Measurements from ENCODE around the gene DYNC1I1. TPM values are rescaled to one million over a fixed set of nuclear protein-coding genes. Genes with fewer than 3 reads are reported as not detected.

DYNC1I1 gene
- total RNA-seq, 1 donor from 2014 or later = 38.8 TPM

- Histone ChIP-seq H3K4me1 (no peaks in the 10 kb centered on the region), H3K27ac (replicated peaks) (no peak overlapping the region), H3K4me3 (no peak overlapping the region), H3K27me3 (ENCODE audit: low read depth) (no peaks in the 10 kb centered on the region), H3K36me3 (peaks cover 25% of the 10 kb centered on the region), H3K9me3 (replicated peaks) (no peaks in the 10 kb centered on the region)
- DNase-seq = no peak
- intact Hi-C loops (cut with micrococcal nuclease) = no loop called here
- TF ChIP-seq CTCF (IDR thresholded peaks at IDR 0.05; ENCODE audit: borderline replicate concordance) = no peak
Measured at GRCh38 chr7:96118449-96119001, 346.2 kb downstream of the DYNC1I1 start.

GRCh38 chr7:96120445-96121225 is 348.3 kb downstream of the DYNC1I1 start:
- DNase-seq = no peak

GRCh38 chr7:96121752-96122151 is 349.4 kb downstream of the DYNC1I1 start:
- no peak for TF ChIP-seq CTCF (IDR thresholded peaks at IDR 0.05; ENCODE audit: borderline replicate concordance)
- Histone ChIP-seq H3K4me3 (no peak overlapping the region), H3K27me3 (ENCODE audit: low read depth) (no peaks in the 10 kb centered on the region), H3K36me3 (peaks cover 25% of the 10 kb centered on the region), H3K27ac (replicated peaks) (no peak overlapping the region), H3K4me1 (no peaks in the 10 kb centered on the region), H3K9me3 (replicated peaks) (no peaks in the 10 kb centered on the region)
- DNase-seq = no peak
- intact Hi-C loops (cut with micrococcal nuclease) = no loop called here

More at GRCh38 chr7:96120445-96121225, 348.3 kb downstream of the DYNC1I1 start:
- peaks cover 25% of the 10 kb centered on the region for H3K36me3 ChIP-seq
- H3K9me3 ChIP-seq (replicated peaks) = no peaks in the 10 kb centered on the region
- TF ChIP-seq CTCF (IDR thresholded peaks at IDR 0.05; ENCODE audit: borderline replicate concordance) = no peak
- H3K27ac ChIP-seq (replicated peaks) = no peak overlapping the region
- no peaks in the 10 kb centered on the region for H3K27me3 ChIP-seq (ENCODE audit: low read depth)
- H3K4me3 ChIP-seq = no peak overlapping the region
- intact Hi-C loops (cut with micrococcal nuclease) = no loop called here
- H3K4me1 ChIP-seq = no peaks in the 10 kb centered on the region

- Histone ChIP-seq H3K27me3 (ENCODE audit: low read depth) (no peaks in the 10 kb centered on the region), H3K27ac (replicated peaks) (no peak overlapping the region), H3K9me3 (replicated peaks) (no peaks in the 10 kb centered on the region), H3K4me3 (no peak overlapping the region), H3K4me1 (no peaks in the 10 kb centered on the region), H3K36me3 (peaks cover 25% of the 10 kb centered on the region)
- intact Hi-C loops (cut with micrococcal nuclease) = no loop called here
- DNase-seq = no peak
- no peak for TF ChIP-seq CTCF (IDR thresholded peaks at IDR 0.05; ENCODE audit: borderline replicate concordance)
Measured at GRCh38 chr7:96122746-96123145, 350.4 kb downstream of the DYNC1I1 start.

GRCh38 chr7:96126382-96126781 is 354.0 kb downstream of the DYNC1I1 start:
- Histone ChIP-seq H3K4me1 (no peaks in the 10 kb centered on the region), H3K27ac (replicated peaks) (no peak overlapping the region), H3K9me3 (replicated peaks) (no peaks in the 10 kb centered on the region), H3K36me3 (peaks cover 25% of the 10 kb centered on the region), H3K27me3 (ENCODE audit: low read depth) (no peaks in the 10 kb centered on the region), H3K4me3 (no peak overlapping the region)
- DNase-seq = no peak
- intact Hi-C loops (cut with micrococcal nuclease) = no loop called here
- no peak for TF ChIP-seq CTCF (IDR thresholded peaks at IDR 0.05; ENCODE audit: borderline replicate concordance)

All from left ventricle myocardium inferior (tissue), 1 donor.